AG04450 (cell line): Measurements from ENCODE around the gene ZNF746. TPM values are rescaled to one million over a fixed set of nuclear protein-coding genes. Genes with fewer than 3 reads are reported as not detected.

Experiments
- CTCF ChIA-PET: fragments of 300-600, 350-600 bp; formaldehyde crosslinking; extraction: SDS; loops from one replicate; lab custom pipeline; 2022; ENCODE audit warnings: antibody characterized with exemption, inconsistent platforms; lab: Charles Lee
- POLR2A ChIA-PET: fragments of 350-600 bp; formaldehyde crosslinking; extraction: SDS; loops from one replicate; lab custom pipeline; 2021; ENCODE audit warnings: antibody characterized with exemption, inconsistent platforms; lab: Yijun Ruan, JAX
- DNase-seq: peaks from one replicate; pipeline ENCODE4 v3.0.0-alpha.2; 2011; ENCODE audit warnings: low read depth, low spot score
- H3K27ac ChIP-seq: one replicate; pipeline ENCODE4 v1.5.1; 2012; ENCODE audit warnings: low read depth, low read length, control low read depth
- H3K27me3 ChIP-seq: one replicate; pipeline ENCODE4 v1.6.0; 2012; ENCODE audit warnings: low read length; ENCODE audit not compliant: control insufficient read depth, insufficient read depth
- H3K4me3 ChIP-seq: 2 replicates; pipeline ENCODE4 v1.5.1; 2011; ENCODE audit warnings: mild to moderate bottlenecking, low read depth, low read length, control low read depth
- H3K9me3 ChIP-seq: 2 replicates; pipeline ENCODE4 v1.5.1; 2012; ENCODE audit warnings: low read length; ENCODE audit not compliant: control insufficient read depth, insufficient read depth
- polyA plus RNA-seq: library from polyadenylated mRNA; depleted of rRNA; stranded (reverse); fragments of >200 nt; gene quantifications from 2 replicates; pipeline ENCODE4 v1.2.3, GENCODE V29; 2011
- TF ChIP-seq, protein P1 (sequence below): IDR thresholded peaks from 2 replicates; pipeline ENCODE4 v1.5.1; 2011; ENCODE audit warnings: low read depth, low read length, control low read depth, inconsistent platforms

The ZNF746 gene
- polyA plus RNA-seq, 1 experiment: 4.6 TPM

- Histone ChIP-seq H3K9me3 (peaks cover 4% of the 10 kb centered on the region), H3K27me3 (no peaks in the 10 kb centered on the region), H3K27ac (no peak overlapping the region), H3K4me3 (no peak overlapping the region)
- CTCF ChIA-PET: no interaction called here
- POLR2A ChIA-PET: no interaction called here
- no peak for DNase-seq
- TF ChIP-seq, protein P1, sequence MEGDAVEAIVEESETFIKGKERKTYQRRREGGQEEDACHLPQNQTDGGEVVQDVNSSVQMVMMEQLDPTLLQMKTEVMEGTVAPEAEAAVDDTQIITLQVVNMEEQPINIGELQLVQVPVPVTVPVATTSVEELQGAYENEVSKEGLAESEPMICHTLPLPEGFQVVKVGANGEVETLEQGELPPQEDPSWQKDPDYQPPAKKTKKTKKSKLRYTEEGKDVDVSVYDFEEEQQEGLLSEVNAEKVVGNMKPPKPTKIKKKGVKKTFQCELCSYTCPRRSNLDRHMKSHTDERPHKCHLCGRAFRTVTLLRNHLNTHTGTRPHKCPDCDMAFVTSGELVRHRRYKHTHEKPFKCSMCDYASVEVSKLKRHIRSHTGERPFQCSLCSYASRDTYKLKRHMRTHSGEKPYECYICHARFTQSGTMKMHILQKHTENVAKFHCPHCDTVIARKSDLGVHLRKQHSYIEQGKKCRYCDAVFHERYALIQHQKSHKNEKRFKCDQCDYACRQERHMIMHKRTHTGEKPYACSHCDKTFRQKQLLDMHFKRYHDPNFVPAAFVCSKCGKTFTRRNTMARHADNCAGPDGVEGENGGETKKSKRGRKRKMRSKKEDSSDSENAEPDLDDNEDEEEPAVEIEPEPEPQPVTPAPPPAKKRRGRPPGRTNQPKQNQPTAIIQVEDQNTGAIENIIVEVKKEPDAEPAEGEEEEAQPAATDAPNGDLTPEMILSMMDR: no peak
Measured at GRCh38 chr7:149473251-149473650, 24.4 kb downstream of the ZNF746 start.

DNA sequence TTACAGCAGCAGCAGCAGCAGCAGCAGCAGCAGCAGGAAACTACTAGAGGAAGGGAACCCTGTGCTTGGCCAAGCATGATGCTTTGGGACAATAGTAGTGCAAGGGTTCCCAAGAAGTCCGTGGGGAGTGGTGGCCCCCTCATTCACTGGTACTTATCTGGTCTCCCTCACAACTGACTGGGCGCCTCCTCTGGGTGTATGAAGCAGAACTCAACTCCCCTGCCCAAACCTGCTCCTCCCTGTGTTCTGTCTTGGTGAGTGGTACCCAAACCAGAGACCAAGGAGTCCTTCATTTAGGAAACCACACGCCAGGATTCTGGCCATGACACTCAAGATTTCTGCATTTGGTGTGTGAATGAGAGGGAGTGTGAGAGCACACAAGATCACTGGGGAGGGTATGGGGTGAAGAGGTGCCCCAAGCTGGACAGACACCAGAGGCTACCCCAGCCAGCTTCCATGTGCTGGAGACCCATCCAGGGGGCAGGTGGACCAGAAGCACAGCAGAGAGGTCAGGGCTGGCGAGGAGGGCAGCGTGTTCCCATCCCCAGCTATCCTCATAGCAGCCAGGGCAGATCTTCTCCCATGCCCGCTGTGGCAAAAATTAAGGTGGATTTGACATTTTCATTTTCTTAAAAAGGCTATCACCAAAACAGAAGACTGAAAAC, 26.2 kb downstream of the ZNF746 start:
- TF ChIP-seq, protein P1: no peak
- CTCF ChIA-PET: no interaction called here
- Histone ChIP-seq H3K4me3 (no peak overlapping the region), H3K27me3 (no peaks in the 10 kb centered on the region), H3K27ac (no peak overlapping the region), H3K9me3 (peaks cover 4% of the 10 kb centered on the region)
- POLR2A ChIA-PET: no interaction called here
- no peak for DNase-seq

GRCh38 chr7:149469806-149470205, 27.8 kb downstream of the ZNF746 start:
- H3K27me3 ChIP-seq: peaks cover 3% of the 10 kb centered on the region
- ChIA-PET CTCF (no interaction called here), POLR2A (no interaction called here)
- H3K27ac ChIP-seq: no peak overlapping the region
- TF ChIP-seq, protein P1: no peak
- no peak overlapping the region for H3K4me3 ChIP-seq
- no peak for DNase-seq
- peaks cover 4% of the 10 kb centered on the region for H3K9me3 ChIP-seq

GRCh38 chr7:149468208-149468607, 29.4 kb downstream of the ZNF746 start:
- Histone ChIP-seq H3K4me3 (no peak overlapping the region), H3K27me3 (peaks cover 6% of the 10 kb centered on the region), H3K9me3 (peaks cover 4% of the 10 kb centered on the region; the same call in 1 of the 2 replicates), H3K27ac (no peak overlapping the region)
- no peak for DNase-seq
- POLR2A ChIA-PET: no interaction called here
- TF ChIP-seq, protein P1: no peak
- CTCF ChIA-PET: interaction anchor here (1.6 kb wide), 1 partner anchor 206 kb away, joined by 6 read pairs; the partner anchor contains the start of gene ZNF783

DNA sequence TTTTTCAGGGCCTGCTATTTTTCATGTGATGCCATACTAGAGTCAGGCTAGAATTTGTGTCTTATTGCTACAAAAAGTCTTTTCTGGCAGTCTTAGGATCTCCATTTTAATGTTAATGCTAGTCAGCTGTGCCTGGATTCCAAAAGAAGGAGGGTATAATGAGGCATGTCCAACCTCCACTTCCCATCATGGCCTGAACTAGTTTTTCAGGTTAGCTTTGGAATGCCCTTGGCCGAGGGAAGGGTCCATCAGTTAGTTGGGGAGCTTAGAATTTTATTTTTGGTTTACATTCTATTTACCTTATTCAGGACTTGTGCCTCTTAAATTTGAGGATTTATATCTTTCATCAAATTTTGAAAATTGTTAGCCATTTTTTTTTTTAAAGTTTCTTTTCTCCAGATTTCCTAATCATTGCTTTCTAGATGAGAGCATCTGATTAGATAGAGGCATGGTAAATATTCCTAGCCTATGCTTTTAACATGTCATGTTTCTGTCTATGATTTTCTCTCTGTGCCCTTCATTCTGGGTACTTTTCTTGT, 30.2 kb downstream of the ZNF746 start:
- ChIA-PET POLR2A (no interaction called here), CTCF (interaction anchor here (1.6 kb wide), 1 partner anchor 206 kb away, joined by 6 read pairs; the partner anchor contains the start of gene ZNF783)
- Histone ChIP-seq H3K27ac (no peak overlapping the region), H3K9me3 (peaks cover 4% of the 10 kb centered on the region; the same call in 1 of the 2 replicates), H3K4me3 (no peak overlapping the region), H3K27me3 (peaks cover 6% of the 10 kb centered on the region)
- TF ChIP-seq, protein P1: no peak
- DNase-seq: no peak
